Stimulated activated memory B cell treated with anti-CD40 and anti-IgM and Interleukin-4, amounts not matched to agents 10 μg/mL and 1 μg/mL and 100 μg/mL, for 72 hours (primary cell): ENCODE results near the gene TRHDE.

Source experiments
- ATAC-seq: fragments of 150-1000 bp; cut with Tn5 transposase; 2 replicates; pipeline ENCODE4 v1.10.0; 2021
- H3K27ac Mint-ChIP-seq: one replicate; pipeline ENCODE4 v1.8.0; 2022; ENCODE audit warnings: mild to moderate bottlenecking, mixed read lengths
- H3K27me3 Mint-ChIP-seq: one replicate; pipeline ENCODE4 v1.8.0; 2022; ENCODE audit warnings: mixed read lengths
- H3K36me3 Mint-ChIP-seq: one replicate; pipeline ENCODE4 v1.8.0; 2022; ENCODE audit warnings: mixed read lengths
- H3K4me1 Mint-ChIP-seq: one replicate; pipeline ENCODE4 v1.8.0; 2022; ENCODE audit warnings: mixed read lengths
- H3K4me3 Mint-ChIP-seq: one replicate; pipeline ENCODE4 v1.8.0; 2022; ENCODE audit warnings: mild to moderate bottlenecking, moderate library complexity, mixed read lengths
- H3K9me3 Mint-ChIP-seq: one replicate; pipeline ENCODE4 v1.8.0; 2022; ENCODE audit warnings: mixed read lengths

The TRHDE gene

GRCh38 chr12:72286526-72286925 lies 14.4 kb downstream of the TRHDE start:
- H3K27me3 Mint-ChIP-seq: no peaks in the 10 kb centered on the region
- H3K9me3 Mint-ChIP-seq: peaks cover 3% of the 10 kb centered on the region
- ATAC-seq: no peak
- no peaks in the 10 kb centered on the region for H3K36me3 Mint-ChIP-seq
- no peak overlapping the region for H3K4me3 Mint-ChIP-seq
- no peaks in the 10 kb centered on the region for H3K4me1 Mint-ChIP-seq
- H3K27ac Mint-ChIP-seq: no peak overlapping the region

GRCh38 chr12:72288436-72288835 lies 16.3 kb downstream of the TRHDE start:
- ATAC-seq: no peak
- Mint-ChIP-seq H3K4me3 (no peak overlapping the region), H3K27me3 (no peaks in the 10 kb centered on the region), H3K4me1 (no peaks in the 10 kb centered on the region), H3K27ac (no peak overlapping the region), H3K9me3 (peaks cover 3% of the 10 kb centered on the region), H3K36me3 (no peaks in the 10 kb centered on the region)

- no peaks in the 10 kb centered on the region for H3K36me3 Mint-ChIP-seq
- H3K4me3 Mint-ChIP-seq: no peak overlapping the region
- H3K27me3 Mint-ChIP-seq: no peaks in the 10 kb centered on the region
- H3K9me3 Mint-ChIP-seq: peaks cover 3% of the 10 kb centered on the region
- no peak overlapping the region for H3K27ac Mint-ChIP-seq
- H3K4me1 Mint-ChIP-seq: no peaks in the 10 kb centered on the region
- ATAC-seq: no peak
Observed at GRCh38 chr12:72288911-72289310, 16.7 kb downstream of the TRHDE start.

DNA sequence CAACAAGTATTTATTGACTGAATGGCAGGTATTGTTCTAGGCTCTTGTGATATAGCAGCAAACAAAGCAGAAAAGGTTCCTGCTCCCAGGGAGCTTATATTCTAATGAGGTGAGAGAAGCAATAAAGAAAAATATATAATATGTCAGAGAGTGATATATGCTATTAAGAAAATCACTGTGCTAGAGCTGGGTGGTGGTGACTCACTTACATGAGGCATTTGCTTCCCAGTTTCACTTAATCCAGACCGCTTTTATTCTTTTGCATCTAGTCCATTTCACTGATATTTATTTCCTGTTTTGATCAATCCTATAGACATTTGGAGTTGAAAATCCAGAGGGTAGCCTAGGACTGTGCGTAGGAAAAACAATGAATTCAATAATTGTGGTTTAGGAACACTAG lies 17.5 kb downstream of the TRHDE start:
- no peaks in the 10 kb centered on the region for H3K36me3 Mint-ChIP-seq
- H3K27me3 Mint-ChIP-seq: no peaks in the 10 kb centered on the region
- ATAC-seq: no peak
- no peak overlapping the region for H3K27ac Mint-ChIP-seq
- H3K4me3 Mint-ChIP-seq: no peak overlapping the region
- H3K4me1 Mint-ChIP-seq: no peaks in the 10 kb centered on the region
- H3K9me3 Mint-ChIP-seq: peaks cover 3% of the 10 kb centered on the region

GRCh38 chr12:72291175-72291574 lies 19.0 kb downstream of the TRHDE start:
- H3K9me3 Mint-ChIP-seq: peaks cover 3% of the 10 kb centered on the region
- H3K36me3 Mint-ChIP-seq: no peaks in the 10 kb centered on the region
- no peak overlapping the region for H3K27ac Mint-ChIP-seq
- no peak overlapping the region for H3K4me3 Mint-ChIP-seq
- no peak for ATAC-seq
- H3K4me1 Mint-ChIP-seq: no peaks in the 10 kb centered on the region
- H3K27me3 Mint-ChIP-seq: no peaks in the 10 kb centered on the region

DNA sequence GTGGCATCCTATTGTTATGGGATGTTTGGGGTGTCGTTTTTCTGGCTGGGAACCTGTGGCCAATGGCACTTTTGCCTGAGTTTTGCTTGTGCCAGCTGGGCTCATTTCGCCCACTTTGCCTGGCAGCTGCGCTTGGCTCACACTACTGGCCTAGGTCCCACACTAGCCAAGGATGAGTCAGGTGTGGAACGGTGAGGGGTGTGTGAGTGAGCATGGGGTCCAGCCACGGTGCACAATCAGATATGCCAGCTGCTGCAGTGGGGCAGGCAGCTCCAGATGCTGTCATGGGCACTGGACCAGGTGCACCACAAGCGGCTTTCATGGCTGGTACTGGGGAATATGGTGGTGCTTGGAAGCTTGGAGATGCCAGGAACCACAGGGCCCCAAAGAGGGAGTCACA lies 21.5 kb downstream of the TRHDE start:
- no peak for ATAC-seq
- Mint-ChIP-seq H3K4me3 (no peak overlapping the region), H3K9me3 (no peaks in the 10 kb centered on the region), H3K36me3 (no peaks in the 10 kb centered on the region), H3K4me1 (no peaks in the 10 kb centered on the region), H3K27me3 (no peaks in the 10 kb centered on the region), H3K27ac (no peak overlapping the region)

GRCh38 chr12:72295101-72295500 lies 22.9 kb downstream of the TRHDE start:
- H3K36me3 Mint-ChIP-seq: no peaks in the 10 kb centered on the region
- no peaks in the 10 kb centered on the region for H3K27me3 Mint-ChIP-seq
- no peaks in the 10 kb centered on the region for H3K9me3 Mint-ChIP-seq
- ATAC-seq: no peak
- H3K27ac Mint-ChIP-seq: no peak overlapping the region
- H3K4me1 Mint-ChIP-seq: no peaks in the 10 kb centered on the region
- no peak overlapping the region for H3K4me3 Mint-ChIP-seq

DNA sequence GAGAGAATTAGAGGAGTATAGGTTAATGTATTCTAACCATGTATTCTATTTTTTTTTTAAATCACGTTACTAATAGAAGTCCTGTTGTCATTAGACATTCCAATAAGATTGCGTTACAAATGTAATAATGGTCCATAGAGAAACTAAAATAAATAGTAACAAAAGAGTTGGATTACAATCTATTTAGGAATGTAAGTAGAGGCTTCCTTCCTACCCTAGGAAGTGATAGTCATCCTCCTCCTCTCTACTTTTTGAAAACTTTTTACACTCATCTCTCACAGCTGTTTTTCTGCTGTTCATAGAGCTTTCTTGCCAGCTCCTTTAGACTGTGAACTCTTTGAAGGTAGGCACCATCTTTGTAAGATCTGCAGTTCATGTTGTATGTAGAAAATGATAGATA lies 23.6 kb downstream of the TRHDE start:
- Mint-ChIP-seq H3K4me3 (no peak overlapping the region), H3K27ac (no peak overlapping the region), H3K9me3 (no peaks in the 10 kb centered on the region), H3K4me1 (no peaks in the 10 kb centered on the region), H3K36me3 (no peaks in the 10 kb centered on the region), H3K27me3 (no peaks in the 10 kb centered on the region)
- ATAC-seq: no peak

- no peaks in the 10 kb centered on the region for H3K4me1 Mint-ChIP-seq
- H3K27ac Mint-ChIP-seq: no peak overlapping the region
- no peak for ATAC-seq
- H3K4me3 Mint-ChIP-seq: no peak overlapping the region
- H3K9me3 Mint-ChIP-seq: no peaks in the 10 kb centered on the region
- H3K27me3 Mint-ChIP-seq: no peaks in the 10 kb centered on the region
- H3K36me3 Mint-ChIP-seq: no peaks in the 10 kb centered on the region
Observed at GRCh38 chr12:72296389-72296788, 24.2 kb downstream of the TRHDE start.

DNA sequence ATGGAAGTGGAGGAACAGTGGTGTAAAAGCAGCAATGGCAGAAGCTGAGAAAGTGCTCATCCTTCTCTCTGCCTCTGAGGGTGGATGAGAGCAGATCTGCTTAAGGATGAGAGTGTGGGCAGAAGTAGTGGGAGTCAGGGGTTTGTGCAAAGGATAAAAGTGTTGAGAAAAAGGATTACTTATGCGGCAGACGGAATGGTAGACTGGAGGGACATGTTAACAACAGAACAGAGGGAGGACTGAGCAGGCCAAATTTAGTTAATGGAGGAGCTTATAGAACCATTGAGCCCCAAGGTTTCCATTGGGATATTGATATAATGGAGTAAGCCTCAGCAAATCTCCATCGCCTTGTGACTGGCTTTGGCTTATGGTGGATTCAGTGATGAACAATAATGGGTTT lies 25.5 kb downstream of the TRHDE start:
- Mint-ChIP-seq H3K27ac (no peak overlapping the region), H3K36me3 (no peaks in the 10 kb centered on the region), H3K9me3 (no peaks in the 10 kb centered on the region), H3K4me1 (no peaks in the 10 kb centered on the region), H3K4me3 (no peak overlapping the region), H3K27me3 (no peaks in the 10 kb centered on the region)
- no peak for ATAC-seq

DNA sequence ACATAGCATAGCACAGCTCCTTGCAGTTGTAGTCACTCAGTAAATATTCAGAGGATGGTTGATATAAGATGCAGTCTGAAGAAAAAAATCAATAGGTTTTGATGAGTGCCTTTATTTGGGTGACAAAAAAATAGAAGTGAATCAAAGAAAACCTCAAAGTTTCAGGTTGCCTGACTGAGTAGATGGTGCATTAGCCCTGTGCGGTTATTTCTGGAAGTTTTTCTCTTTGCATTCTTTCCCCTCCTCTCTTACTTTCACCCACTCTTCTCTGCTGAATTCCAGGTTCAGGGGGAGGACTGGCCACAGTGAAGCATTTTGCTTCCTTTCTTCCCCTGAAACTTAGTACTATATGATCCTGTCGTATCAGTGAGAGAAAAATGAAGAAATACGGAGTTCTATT lies 28.6 kb downstream of the TRHDE start:
- no peak for ATAC-seq
- Mint-ChIP-seq H3K9me3 (no peaks in the 10 kb centered on the region), H3K4me3 (no peak overlapping the region), H3K27ac (no peak overlapping the region), H3K4me1 (no peaks in the 10 kb centered on the region), H3K27me3 (no peaks in the 10 kb centered on the region), H3K36me3 (no peaks in the 10 kb centered on the region)

DNA sequence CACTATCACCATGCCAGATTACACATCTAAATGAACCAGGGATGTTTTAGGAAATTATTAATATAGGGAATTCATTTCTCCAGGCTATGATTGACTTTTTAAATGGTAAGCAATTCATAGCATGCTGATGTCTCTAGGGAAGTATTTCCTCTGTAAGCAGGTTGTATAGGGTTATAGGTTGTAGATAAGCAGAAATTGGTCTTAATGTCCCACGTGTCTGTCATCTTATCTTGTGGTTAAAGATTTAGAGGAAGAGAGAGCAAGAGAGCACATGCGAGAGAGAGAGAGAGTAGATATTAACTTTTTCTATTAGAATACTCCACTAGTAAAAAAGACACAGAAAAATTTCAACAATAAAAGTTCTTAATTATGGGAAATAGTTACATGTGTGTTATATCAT lies 32.6 kb downstream of the TRHDE start:
- ATAC-seq: no peak
- Mint-ChIP-seq H3K36me3 (no peaks in the 10 kb centered on the region), H3K27ac (no peak overlapping the region), H3K27me3 (no peaks in the 10 kb centered on the region), H3K9me3 (no peaks in the 10 kb centered on the region), H3K4me3 (no peak overlapping the region), H3K4me1 (no peaks in the 10 kb centered on the region)

- ATAC-seq: no peak
Observed at GRCh38 chr12:72307229-72307628, 35.1 kb downstream of the TRHDE start.

GRCh38 chr12:72311946-72312345 lies 39.8 kb downstream of the TRHDE start:
- Mint-ChIP-seq H3K27me3 (no peaks in the 10 kb centered on the region), H3K36me3 (no peaks in the 10 kb centered on the region), H3K9me3 (no peaks in the 10 kb centered on the region), H3K4me1 (no peaks in the 10 kb centered on the region), H3K4me3 (no peak overlapping the region), H3K27ac (no peak overlapping the region)
- no peak for ATAC-seq

More at GRCh38 chr12:72307229-72307628, 35.1 kb downstream of the TRHDE start:
- Mint-ChIP-seq H3K27me3 (no peaks in the 10 kb centered on the region), H3K9me3 (no peaks in the 10 kb centered on the region), H3K36me3 (no peaks in the 10 kb centered on the region), H3K27ac (no peak overlapping the region), H3K4me3 (no peak overlapping the region), H3K4me1 (no peaks in the 10 kb centered on the region)

GRCh38 chr12:72313806-72314205 lies 41.6 kb downstream of the TRHDE start:
- no peak overlapping the region for H3K27ac Mint-ChIP-seq
- no peak overlapping the region for H3K4me3 Mint-ChIP-seq
- no peaks in the 10 kb centered on the region for H3K36me3 Mint-ChIP-seq
- ATAC-seq: no peak
- no peaks in the 10 kb centered on the region for H3K27me3 Mint-ChIP-seq
- no peaks in the 10 kb centered on the region for H3K9me3 Mint-ChIP-seq
- H3K4me1 Mint-ChIP-seq: no peaks in the 10 kb centered on the region

DNA sequence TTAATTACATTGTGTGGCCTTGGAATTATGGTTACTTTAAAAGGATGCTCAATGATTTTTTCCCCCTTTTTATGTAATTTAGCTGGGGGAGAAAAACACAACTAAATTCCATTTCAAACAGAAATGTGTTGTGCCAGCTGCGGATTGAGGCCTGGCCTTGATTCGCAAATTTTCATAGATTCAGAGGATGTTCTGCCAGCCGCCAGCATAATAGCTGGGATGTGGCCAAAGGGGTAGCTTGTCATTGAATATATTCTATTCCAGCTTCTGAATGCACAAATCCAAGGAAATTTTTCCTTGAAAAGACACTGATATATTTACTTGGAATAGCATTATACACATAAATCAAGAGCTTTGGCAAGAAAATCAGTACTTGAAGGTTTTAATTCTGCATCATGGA lies 43.7 kb downstream of the TRHDE start:
- ATAC-seq: no peak
- no peaks in the 10 kb centered on the region for H3K36me3 Mint-ChIP-seq
- no peak overlapping the region for H3K27ac Mint-ChIP-seq
- no peaks in the 10 kb centered on the region for H3K4me1 Mint-ChIP-seq
- no peak overlapping the region for H3K4me3 Mint-ChIP-seq
- H3K27me3 Mint-ChIP-seq: no peaks in the 10 kb centered on the region
- H3K9me3 Mint-ChIP-seq: peaks cover 2% of the 10 kb centered on the region

- Mint-ChIP-seq H3K36me3 (no peaks in the 10 kb centered on the region), H3K27me3 (no peaks in the 10 kb centered on the region), H3K4me3 (no peak overlapping the region), H3K9me3 (peaks cover 2% of the 10 kb centered on the region), H3K27ac (no peak overlapping the region), H3K4me1 (no peaks in the 10 kb centered on the region)
- no peak for ATAC-seq
Observed at GRCh38 chr12:72318341-72318740, 46.2 kb downstream of the TRHDE start.
